Keratinocyte (primary cell): ENCODE results near the gene WDPCP. TPM values are rescaled to one million over a fixed set of nuclear protein-coding genes. Genes with fewer than 3 reads are reported as not detected.

Experiments
- DNase-seq: peaks from one replicate; pipeline ENCODE4 v3.0.0-alpha.2; 2011; ENCODE audit warnings: low read depth, missing footprints, low spot score
- FAIRE-seq: peaks from 2 replicates; lab custom pipeline; 2011; peaks lifted over from hg19 to GRCh38; lab: Jason Lieb, UNC
- H2AFZ ChIP-seq: 2 replicates; pipeline ENCODE4 v1.6.0; 2012; ENCODE audit warnings: low read length, control low read depth, inconsistent platforms; ENCODE audit not compliant: control insufficient read depth
- H3K27ac ChIP-seq: 2 replicates; pipeline ENCODE4 v1.5.1; 2011; ENCODE audit warnings: low read length; ENCODE audit not compliant: control insufficient read depth, insufficient read depth
- H3K27me3 ChIP-seq: 3 replicates; pipeline ENCODE4 v1.6.0; 2011; ENCODE audit warnings: low read length; ENCODE audit not compliant: control insufficient read depth, insufficient read depth; ENCODE audit errors: extremely low read depth
- H3K36me3 ChIP-seq, 2 experiments: 2 replicates in 1 of 2; 3 replicates in 1 of 2; pipeline ENCODE4 v1.5.1; 2011; ENCODE audit warnings: low read length in 2 of 2, mild to moderate bottlenecking in 1 of 2; ENCODE audit not compliant: control insufficient read depth in 2 of 2, insufficient read depth in 2 of 2; ENCODE audit errors: extremely low read depth in 1 of 2
- H3K4me1 ChIP-seq: 3 replicates; pipeline ENCODE4 v1.5.1; 2011; ENCODE audit warnings: low read length; ENCODE audit not compliant: control insufficient read depth, insufficient read depth; ENCODE audit errors: extremely low read depth
- H3K4me2 ChIP-seq: 3 replicates; pipeline ENCODE4 v1.6.0; 2011; ENCODE audit warnings: low read depth, low read length; ENCODE audit not compliant: control insufficient read depth, insufficient read depth; ENCODE audit errors: extremely low read depth
- H3K4me3 ChIP-seq, 3 experiments: fragments of 200-600 bp in 1 of 3; sonication (generic) in 1 of 3; 2 replicates in 2 of 3; 3 replicates in 1 of 3; pipeline ENCODE4 v1.5.1; 2011 to 2016; ENCODE audit warnings: low read length in 3 of 3, mild to moderate bottlenecking in 3 of 3, control low read depth in 2 of 3, inconsistent platforms in 1 of 3, low read depth in 1 of 3, mixed read lengths in 1 of 3, mixed run types in 1 of 3, moderate library complexity in 1 of 3; ENCODE audit not compliant: control insufficient read depth in 2 of 3, insufficient read depth in 2 of 3; ENCODE audit errors: extremely low read depth in 1 of 3
- H3K79me2 ChIP-seq: 2 replicates; pipeline ENCODE4 v1.6.0; 2012; ENCODE audit warnings: low read length; ENCODE audit not compliant: control insufficient read depth, insufficient read depth
- H3K9ac ChIP-seq: 3 replicates; pipeline ENCODE4 v1.6.0; 2011; ENCODE audit warnings: low read length; ENCODE audit not compliant: control insufficient read depth, insufficient read depth; ENCODE audit errors: extremely low read depth
- H3K9me1 ChIP-seq: 3 replicates; pipeline ENCODE4 v1.6.0; 2011; ENCODE audit warnings: low read length; ENCODE audit not compliant: control insufficient read depth, insufficient read depth; ENCODE audit errors: extremely low read depth
- H3K9me3 ChIP-seq: 2 replicates; pipeline ENCODE4 v1.5.1; 2012; ENCODE audit warnings: low read depth, low read length; ENCODE audit not compliant: control insufficient read depth
- H4K20me1 ChIP-seq: 3 replicates; pipeline ENCODE4 v1.6.0; 2011; ENCODE audit warnings: low read length; ENCODE audit not compliant: control insufficient read depth, insufficient read depth; ENCODE audit errors: extremely low read depth
- CTCF ChIP-seq, 3 experiments: IDR thresholded peaks in 1 of 3; conservative IDR thresholded peaks in 1 of 3; optimal IDR thresholded peaks in 1 of 3; 2 replicates in 2 of 3; 3 replicates in 1 of 3; pipeline versions ENCODE3 to v1.5.1; 2011; ENCODE audit warnings: low read length in 3 of 3, mild to moderate bottlenecking in 3 of 3, moderate library complexity in 2 of 3, control low read depth in 1 of 3, inconsistent platforms in 1 of 3; ENCODE audit not compliant: insufficient read depth in 2 of 3; ENCODE audit errors: extremely low read depth in 1 of 3
- EZH2 ChIP-seq: IDR thresholded peaks from one replicate; pipeline ENCODE4 v1.6.1; 2012; ENCODE audit warnings: inconsistent platforms, mild to moderate bottlenecking, low read length, moderate library complexity
- dilution Hi-C: fragments of 300-500 bp; cut with MboI; formaldehyde crosslinking; loops from one replicate; pipeline ENCODE4 v1.7.0; 2020; ENCODE audit warnings: low sequenced_read_pairs; ENCODE audit not compliant: extremely low pct_ligation_motif_present
- polyA plus RNA-seq, 5 experiments: library from polyadenylated mRNA; depleted of rRNA in 3 of 5; stranded (reverse) in 3 of 5; stranded (forward) in 1 of 5; unstranded in 1 of 5; fragments of >200 nt; gene quantifications; 1 replicate in 1 of 5; 2 replicates in 3 of 5; 3 replicates in 1 of 5; pipeline versions ENCODE4 v1.2.1 to v1.2.3, GENCODE V29; 2011 to 2012; ENCODE audit warnings: missing spikeins in 2 of 5, low read depth in 1 of 5, low replicate concordance in 1 of 5

Gene WDPCP
- polyA plus RNA-seq, 1 donor (not counting 4 experiments of a cell fraction or from before 2014, with no cell fraction given): 2.9 TPM

- Histone ChIP-seq H3K4me1 (no peaks in the 10 kb centered on the region), H3K27ac (no peak overlapping the region), H4K20me1 (no peaks in the 10 kb centered on the region), H3K27me3 (no peaks in the 10 kb centered on the region), H3K9me1 (no peaks in the 10 kb centered on the region), H3K9me3 (no peaks in the 10 kb centered on the region), H3K36me3 (no peaks in the 10 kb centered on the region), H3K79me2 (no peaks in the 10 kb centered on the region), H3K4me3 (no peak overlapping the region), H2AFZ (no peak overlapping the region), H3K4me2 (no peak overlapping the region), H3K9ac (no peak overlapping the region)
- dilution Hi-C loops: no loop called here
- FAIRE-seq (no peak), DNase-seq (no peak)
- no peak for TF ChIP-seq CTCF (optimal IDR thresholded peaks at IDR 0.05 in 1 of 3, IDR thresholded peaks at IDR 0.05 in 1 of 3, conservative IDR thresholded peaks at IDR 0.05 in 1 of 3; ENCODE audit: extremely low read depth in 1 of 3, insufficient read depth in 2 of 3, low read length in 3 of 3)
- TF ChIP-seq EZH2: no peak
These were observed 189.1 kb downstream of the WDPCP start for GRCh38 chr2:63399156-63399555.

- dilution Hi-C loops: no loop called here
- no peaks in the 10 kb centered on the region for H3K36me3 ChIP-seq
- no peaks in the 10 kb centered on the region for H3K27me3 ChIP-seq
- TF ChIP-seq CTCF (optimal IDR thresholded peaks at IDR 0.05 in 1 of 3, IDR thresholded peaks at IDR 0.05 in 1 of 3, conservative IDR thresholded peaks at IDR 0.05 in 1 of 3; ENCODE audit: extremely low read depth in 1 of 3, insufficient read depth in 2 of 3, low read length in 3 of 3) (no peak), EZH2 (no peak)
- no peaks in the 10 kb centered on the region for H4K20me1 ChIP-seq
- no peak for FAIRE-seq
- no peak for DNase-seq
- no peak overlapping the region for H3K4me3 ChIP-seq
- H3K4me2 ChIP-seq: peak overlapping the region; percentile 27
- H3K9me3 ChIP-seq: no peaks in the 10 kb centered on the region
- peaks cover 12% of the 10 kb centered on the region for H3K4me1 ChIP-seq
- no peak overlapping the region for H3K9ac ChIP-seq
- H3K9me1 ChIP-seq: no peaks in the 10 kb centered on the region
- H2AFZ ChIP-seq: no peak overlapping the region
- no peak overlapping the region for H3K27ac ChIP-seq
- no peaks in the 10 kb centered on the region for H3K79me2 ChIP-seq
These were observed 208.8 kb downstream of the WDPCP start for GRCh38 chr2:63379451-63379850.
